Measurements from ENCODE around the gene KRTAP10-7.
"Not testable (repeated sequence)": the region's sequence is repeated elsewhere in the genome, so short reads cannot be mapped to it uniquely, and the experiment has no call there.

Gene KRTAP10-7, protein sequence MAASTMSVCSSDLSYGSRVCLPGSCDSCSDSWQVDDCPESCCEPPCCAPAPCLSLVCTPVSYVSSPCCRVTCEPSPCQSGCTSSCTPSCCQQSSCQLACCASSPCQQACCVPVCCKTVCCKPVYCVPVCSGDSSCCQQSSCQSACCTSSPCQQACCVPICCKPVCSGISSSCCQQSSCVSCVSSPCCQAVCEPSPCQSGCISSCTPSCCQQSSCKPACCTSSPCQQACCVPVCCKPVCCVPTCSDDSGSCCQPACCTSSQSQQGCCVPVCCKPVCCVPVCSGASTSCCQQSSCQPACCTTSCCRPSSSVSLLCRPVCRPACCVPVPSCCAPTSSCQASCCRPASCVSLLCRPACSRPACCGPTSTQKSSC
- 0 to 0.55 (median 0) reads per million in 17 experiments for total RNA-seq

- DNase-seq: not testable (repeated sequence)
Measured at GRCh38 chr21:44600118-44600978, at the start of gene KRTAP10-7. KRTAP10-7 (plus strand) TSS chr21:44600597; CDS start chr21:44600622, 25 bp downstream.

DNA sequence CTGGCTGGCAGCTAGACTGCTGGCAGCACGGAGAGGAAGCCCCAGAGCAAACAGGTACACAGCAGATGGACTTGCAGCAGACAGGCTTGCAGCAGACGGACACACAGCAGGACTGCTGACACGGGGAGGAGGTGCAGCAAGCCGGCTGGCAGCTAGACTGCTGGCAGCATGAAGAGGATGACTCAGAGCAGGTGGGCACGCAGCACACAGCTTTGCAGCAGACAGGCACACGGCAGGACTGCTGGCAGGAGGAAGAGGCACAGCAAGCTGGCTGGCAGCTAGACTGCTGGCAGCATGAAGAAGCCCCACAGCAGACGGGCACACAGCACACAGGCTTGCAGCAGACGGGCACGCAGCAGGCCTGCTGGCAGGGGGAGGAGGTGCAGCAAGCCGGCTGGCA is 49.6 kb upstream of the KRTAP10-7 start:
- DNase-seq: no peak

GRCh38 chr21:44551340-44551961 is 48.9 kb upstream of the KRTAP10-7 start, which contains the start of gene KRTAP10-2:
KRTAP10-2 (minus strand) TSS chr21:44551505; CDS start chr21:44551458, 47 bp downstream.
- no peak for DNase-seq

- DNase-seq: no peak
Measured at GRCh38 chr21:44552136-44552535, 48.3 kb upstream of the KRTAP10-7 start.

- DNase-seq: no peak
Measured at GRCh38 chr21:44552681-44553080, 47.7 kb upstream of the KRTAP10-7 start.

DNA sequence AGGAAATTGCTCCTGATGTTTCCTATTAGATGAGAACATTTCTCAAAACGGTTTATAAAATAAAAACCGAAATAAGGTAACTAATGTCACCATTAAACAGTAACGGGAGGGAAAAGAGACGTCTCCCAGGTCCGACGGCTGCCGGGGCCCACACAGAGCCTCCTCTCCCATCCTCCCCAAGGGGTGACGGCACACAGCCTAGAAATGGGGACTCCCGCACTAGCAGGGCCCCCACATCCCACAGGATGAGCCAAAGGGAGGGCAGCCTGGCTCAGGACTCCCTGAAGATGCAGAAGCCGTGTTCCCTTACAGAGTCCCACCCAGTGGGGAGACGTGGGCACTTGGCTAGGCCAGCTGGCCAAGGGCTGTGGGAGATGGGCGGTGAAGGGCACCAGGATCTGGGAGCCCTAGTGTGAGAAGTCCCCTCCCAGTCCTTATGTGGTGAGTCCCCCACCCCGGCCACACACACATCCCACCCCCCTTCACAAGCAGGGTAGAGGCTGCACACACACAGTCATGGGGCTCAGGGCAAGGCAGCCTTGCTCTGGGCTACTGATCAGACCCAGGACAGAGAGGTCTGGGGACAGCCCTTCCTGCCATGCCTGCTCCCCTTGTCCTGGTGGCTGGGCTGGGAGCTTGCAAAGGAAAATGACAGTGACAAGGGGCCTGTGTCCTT is 45.1 kb upstream of the KRTAP10-7 start:
- DNase-seq: no peak

GRCh38 chr21:44556879-44557278 is 43.5 kb upstream of the KRTAP10-7 start:
- no peak for DNase-seq

GRCh38 chr21:44557491-44558328 is 42.7 kb upstream of the KRTAP10-7 start:
- no peak for DNase-seq

DNA sequence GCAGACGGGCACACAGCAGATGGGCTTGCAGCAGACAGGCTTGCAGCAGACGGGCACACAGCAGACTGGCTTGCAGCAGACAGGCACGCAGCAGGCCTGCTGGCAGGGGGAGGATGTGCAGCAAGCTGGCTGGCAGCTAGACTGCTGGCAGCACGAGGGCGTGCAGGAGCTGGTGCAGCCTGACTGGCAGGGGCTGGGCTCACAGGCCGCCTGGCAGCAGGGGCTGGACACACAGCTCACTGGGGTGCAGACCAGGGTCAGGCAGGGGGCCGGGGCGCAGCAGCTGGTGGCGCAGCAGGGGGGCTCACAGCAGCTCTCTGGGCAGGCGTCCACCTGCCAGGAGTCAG is 42.1 kb upstream of the KRTAP10-7 start:
- not testable (repeated sequence) for DNase-seq

- no peak for DNase-seq
Measured at GRCh38 chr21:44558695-44559094, 41.7 kb upstream of the KRTAP10-7 start, which contains the start of gene KRTAP10-3. KRTAP10-3 (minus strand) TSS chr21:44558795; CDS start chr21:44558715, 80 bp downstream.

DNA sequence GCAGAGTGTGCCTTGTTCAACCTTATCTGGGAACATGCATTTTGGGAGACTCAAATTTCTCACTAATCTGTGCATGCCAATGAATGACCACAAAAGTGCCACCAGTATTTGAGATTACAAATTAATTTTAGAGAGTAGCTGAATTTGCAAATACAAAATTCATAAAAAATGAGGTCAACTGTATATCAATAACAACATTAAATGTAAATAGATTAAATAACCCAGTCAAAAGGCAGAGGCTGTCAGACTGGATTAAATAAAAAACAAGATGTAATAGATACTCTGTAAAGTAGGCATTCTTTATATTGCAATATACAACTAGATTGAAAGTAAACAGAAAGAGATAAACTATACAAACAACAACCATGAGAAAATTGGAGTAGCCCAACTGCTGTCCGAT is 36.3 kb upstream of the KRTAP10-7 start:
- DNase-seq: no peak

- peak in 1 of 4 experiments; percentile 10 for DNase-seq
Measured at GRCh38 chr21:44564886-44565598, 35.4 kb upstream of the KRTAP10-7 start.

DNA sequence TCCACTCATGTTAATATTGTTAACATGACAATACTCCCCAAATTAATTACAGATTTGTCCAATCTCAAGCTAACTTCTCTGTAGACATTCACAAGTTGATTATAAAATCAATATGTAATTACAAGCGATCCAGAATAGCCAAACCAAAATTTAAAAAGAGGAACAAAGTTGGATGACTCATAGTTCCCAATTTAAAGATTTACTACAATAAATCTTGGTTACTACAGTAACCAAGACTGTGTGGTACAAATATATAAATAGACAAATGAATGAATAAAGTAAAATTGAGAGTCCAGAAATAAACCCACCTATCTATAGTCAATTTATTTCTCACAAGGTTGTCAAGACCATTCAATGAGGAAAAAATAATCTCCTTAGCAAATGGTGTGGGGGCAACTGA is 34.0 kb upstream of the KRTAP10-7 start:
- DNase-seq: peak in 2 of 4 experiments; percentile 63 to 66

GRCh38 chr21:44567481-44568171 is 32.8 kb upstream of the KRTAP10-7 start:
- DNase-seq: no peak

DNA sequence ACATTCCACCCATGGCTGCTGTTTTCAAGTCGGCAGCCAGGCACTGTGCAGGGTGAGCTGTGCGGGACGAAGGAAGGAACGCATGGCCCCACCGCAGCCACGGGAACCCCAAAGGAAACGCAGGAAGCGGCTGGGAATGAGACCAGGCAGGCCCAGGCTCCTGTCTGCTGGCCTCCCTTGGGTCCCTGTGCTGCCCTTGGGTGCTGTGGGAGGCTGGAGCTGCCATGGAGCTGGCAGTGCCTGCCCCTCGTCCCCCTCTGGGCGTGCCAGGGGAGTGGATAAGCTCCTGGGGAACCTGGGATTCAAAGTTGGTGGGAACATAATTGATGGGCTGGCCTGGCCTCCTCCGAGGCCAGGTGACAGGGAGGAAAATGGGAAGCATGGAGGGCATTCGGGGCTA is 32.1 kb upstream of the KRTAP10-7 start:
- no peak for DNase-seq

GRCh38 chr21:44568667-44569556 is 31.5 kb upstream of the KRTAP10-7 start:
- DNase-seq: no peak

DNA sequence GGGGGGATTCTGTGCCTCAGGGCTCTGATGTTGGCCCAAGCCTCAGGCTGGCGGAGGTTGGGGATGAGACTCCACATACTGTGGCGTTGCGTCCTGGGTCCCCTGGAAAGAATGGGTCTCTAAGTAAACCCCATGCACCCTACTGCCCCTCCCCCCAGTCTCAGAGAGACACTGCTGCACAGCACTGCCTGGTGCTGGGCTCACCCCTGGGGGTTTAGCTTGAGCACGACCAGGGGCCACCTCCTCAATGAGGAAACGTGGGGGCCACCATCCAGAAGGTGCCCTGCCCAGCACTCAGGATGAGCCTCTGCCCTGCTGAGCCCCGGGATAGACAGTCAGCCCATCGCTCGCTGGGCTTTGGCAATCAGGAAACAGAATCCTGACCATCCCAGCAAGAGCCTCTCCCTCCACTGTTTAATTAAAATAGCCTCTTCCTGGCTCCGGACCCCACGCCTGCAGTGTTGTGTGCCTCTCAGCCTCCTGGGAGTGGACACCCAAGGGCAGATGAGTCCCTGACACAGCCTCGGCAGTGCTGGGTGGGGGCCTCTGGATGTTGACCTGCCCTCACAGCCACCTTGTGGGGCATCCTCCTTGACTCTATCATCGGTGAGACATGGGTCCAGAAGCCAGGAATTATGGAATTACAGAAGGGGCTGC is 30.4 kb upstream of the KRTAP10-7 start:
- DNase-seq: no peak

DNA sequence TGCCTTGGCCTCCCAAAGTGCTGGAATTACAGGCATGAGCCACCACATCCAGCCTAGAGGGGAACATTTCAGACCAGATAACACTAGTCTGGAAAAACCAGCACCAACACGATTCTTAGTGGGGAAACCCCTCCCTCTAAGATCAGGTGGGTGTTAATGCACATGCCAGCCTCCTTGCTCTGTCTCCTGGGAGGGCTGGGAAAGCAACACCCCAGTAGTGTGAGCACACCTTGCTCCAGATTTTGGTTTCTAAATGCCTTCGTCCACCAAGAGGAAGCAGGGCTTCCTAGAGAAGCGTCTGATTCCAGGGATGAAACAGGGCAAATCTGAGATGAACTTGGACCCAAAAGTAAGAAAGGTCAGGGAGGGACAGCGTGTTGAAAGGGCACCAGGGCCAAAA is 29.1 kb upstream of the KRTAP10-7 start:
- no peak for DNase-seq
